MM.1S (cell line): ENCODE measurements around the gene PXT1.

Experiments
- CTCF ChIP-seq: fragments of 300-600 bp; sonication (generic); IDR thresholded peaks from 2 replicates; pipeline ENCODE4 v1.5.1; 2016; ENCODE audit warnings: antibody characterized with exemption, low read length, mixed read lengths
- EZH2phosphoT487 ChIP-seq: fragments of 300-600 bp; sonication (generic); IDR thresholded peaks from 2 replicates; pipeline ENCODE4 v1.6.1; 2018; ENCODE audit warnings: antibody characterized with exemption, low read length

- TF ChIP-seq CTCF (no peak), EZH2phosphoT487 (no peak)
Measured at GRCh38 chr6:36418558-36418957, 24.1 kb downstream of the PXT1 start.
